HEK293 (cell line): Measurements from ENCODE around the gene LY86.

Experiments used
- ATF2 ChIP-seq: fragments of 450-650 bp; formaldehyde crosslinking; IDR thresholded peaks from 2 replicates; pipeline ENCODE4 v1.5.1; 2016; ENCODE audit warnings: missing biosample characterization, missing genetic modification characterization, low read depth
- CTCF ChIP-seq: fragments of 450-650 bp; formaldehyde crosslinking; IDR thresholded peaks from 2 replicates; pipeline ENCODE4 v1.5.1; 2016; ENCODE audit warnings: missing biosample characterization, missing genetic modification characterization
- ELK4 ChIP-seq: IDR thresholded peaks from 2 replicates; pipeline ENCODE4 v1.6.1; 2011; ENCODE audit warnings: mild to moderate bottlenecking, low read depth, low read length, borderline replicate concordance
- KLF16 ChIP-seq: fragments of 450-650 bp; formaldehyde crosslinking; IDR thresholded peaks from 2 replicates; pipeline ENCODE4 v1.5.1; 2017; ENCODE audit warnings: missing biosample characterization, missing genetic modification characterization
- REST ChIP-seq: fragments of 450-650 bp; formaldehyde crosslinking; IDR thresholded peaks from 2 replicates; pipeline ENCODE4 v1.5.1; 2016; ENCODE audit warnings: missing biosample characterization, missing genetic modification characterization
- ZNF175 ChIP-seq: fragments of 450-650 bp; formaldehyde crosslinking; IDR thresholded peaks from 2 replicates; pipeline ENCODE4 v1.5.1; 2016; ENCODE audit warnings: missing biosample characterization, missing genetic modification characterization
- ZNF324 ChIP-seq: fragments of 450-650 bp; formaldehyde crosslinking; IDR thresholded peaks from 2 replicates; pipeline ENCODE4 v1.5.1; 2016; ENCODE audit warnings: missing biosample characterization, missing genetic modification characterization
- ZNF398 ChIP-seq: fragments of 450-650 bp; formaldehyde crosslinking; IDR thresholded peaks from 2 replicates; pipeline ENCODE4 v1.5.1; 2017; ENCODE audit warnings: missing biosample characterization, missing genetic modification characterization
- ZNF423 ChIP-seq: fragments of 450-650 bp; formaldehyde crosslinking; IDR thresholded peaks from 2 replicates; pipeline ENCODE4 v1.5.1; 2016; ENCODE audit warnings: missing biosample characterization, missing genetic modification characterization
- ZNF48 ChIP-seq: fragments of 450-650 bp; formaldehyde crosslinking; IDR thresholded peaks from 2 replicates; pipeline ENCODE4 v1.5.1; 2016; ENCODE audit warnings: missing biosample characterization, missing genetic modification characterization
- ZSCAN18 ChIP-seq: fragments of 450-650 bp; formaldehyde crosslinking; IDR thresholded peaks from 2 replicates; pipeline ENCODE4 v1.5.1; 2016; ENCODE audit warnings: missing biosample characterization, missing genetic modification characterization

- TF ChIP-seq CTCF: no peak
- no peak for TF ChIP-seq ATF2 (tag by site-specific recombination)
- TF ChIP-seq ZNF175 (tag by site-specific recombination): no peak
- no peak for TF ChIP-seq ZNF398
- no peak for TF ChIP-seq ZNF324 (tag by site-specific recombination)
- TF ChIP-seq ZSCAN18 (tag by site-specific recombination): no peak
- no peak for TF ChIP-seq ZNF423 (tag by site-specific recombination)
- no peak for TF ChIP-seq KLF16
- no peak for TF ChIP-seq ZNF48
- no peak for TF ChIP-seq REST (tag by site-specific recombination)
- TF ChIP-seq ELK4: no peak
These were observed 106.5 kb downstream of the LY86 start for GRCh38 chr6:6694825-6695624.
